IMR-90 (cell line): ENCODE data around the gene DCAF17. TPM values are rescaled to one million over a fixed set of nuclear protein-coding genes. Genes with fewer than 3 reads are reported as not detected.
A peak's percentile ranks its signal among the peaks of the same experiment; 100 is the strongest.

Source experiments
- ATAC-seq: fragments of 200-7000 bp; cut with Tn5 transposase; 2 replicates; pipeline ENCODE4 v1.9.1; 2020; ENCODE audit warnings: low read depth, mild to moderate bottlenecking, moderate library complexity
- BruUV-seq: library from RNA; stranded (reverse); fragments of 400-500 nt; replicated peaks from 2 replicates; lab custom pipeline; 2021; lab: Mats Ljungman, UMichigan
- CTCF ChIA-PET: fragments of 300-600 bp; formaldehyde crosslinking; extraction: SDS; loops from one replicate; lab custom pipeline; 2021; ENCODE audit warnings: antibody characterized with exemption; lab: Yijun Ruan, JAX
- POLR2A ChIA-PET: fragments of 300-600 bp; sonication (Branson Sonifier 250); formaldehyde crosslinking; loops from one replicate; lab custom pipeline; 2022; ENCODE audit warnings: antibody characterized with exemption; ENCODE audit not compliant: unreplicated experiment; lab: Charles Lee
- DNase-seq: peaks from one replicate; pipeline ENCODE4 v3.0.0; 2013
- H2AFZ ChIP-seq: replicated peaks from 2 replicates; pipeline ENCODE3; 2013; ENCODE audit warnings: low read length, mild to moderate bottlenecking; ENCODE audit not compliant: poor library complexity
- H2AK5ac ChIP-seq: 2 replicates; pipeline ENCODE4 v1.6.1; 2013; ENCODE audit warnings: low read depth, low read length, inconsistent platforms
- H2AK9ac ChIP-seq: replicated peaks from 2 replicates; pipeline ENCODE3; 2013; ENCODE audit warnings: mild to moderate bottlenecking, low read depth, low read length, moderate library complexity; ENCODE audit not compliant: poor library complexity
- H2BK120ac ChIP-seq: 2 replicates; pipeline ENCODE4 v1.6.1; 2013; ENCODE audit warnings: low read depth, low read length, inconsistent platforms
- H2BK15ac ChIP-seq: 3 replicates; pipeline ENCODE4 v1.6.1; 2013; ENCODE audit warnings: low read depth, low read length, inconsistent platforms
- H2BK20ac ChIP-seq: 2 replicates; pipeline ENCODE4 v1.6.1; 2013; ENCODE audit warnings: low read depth, mild to moderate bottlenecking, inconsistent platforms, low read length, moderate library complexity
- H2BK5ac ChIP-seq: 2 replicates; pipeline ENCODE4 v1.6.1; 2013; ENCODE audit warnings: mild to moderate bottlenecking, low read depth, low read length, inconsistent platforms; ENCODE audit not compliant: poor library complexity, severe bottlenecking
- H3K14ac ChIP-seq: replicated peaks from 2 replicates; pipeline ENCODE4 v1.6.1; 2013; ENCODE audit warnings: low read depth, low read length, inconsistent platforms
- H3K18ac ChIP-seq: 2 replicates; pipeline ENCODE4 v1.6.1; 2013; ENCODE audit warnings: low read depth, low read length, control low read depth
- H3K23ac ChIP-seq: 2 replicates; pipeline ENCODE4 v1.6.1; 2013; ENCODE audit warnings: low read depth, low read length, inconsistent platforms
- H3K27ac ChIP-seq: 2 replicates; pipeline ENCODE4 v1.5.1; 2013; ENCODE audit warnings: mild to moderate bottlenecking, control low read depth, low read length; ENCODE audit not compliant: insufficient read depth
- H3K27me3 ChIP-seq: 2 replicates; pipeline ENCODE4 v1.6.1; 2013; ENCODE audit warnings: low read length; ENCODE audit not compliant: control insufficient read depth, insufficient read depth
- H3K36me3 ChIP-seq: 2 replicates; pipeline ENCODE4 v1.6.1; 2013; ENCODE audit warnings: low read length, mixed read lengths; ENCODE audit not compliant: control insufficient read depth, insufficient read depth
- H3K4ac ChIP-seq: 2 replicates; pipeline ENCODE4 v1.6.1; 2013; ENCODE audit warnings: low read depth, low read length, inconsistent platforms
- H3K4me1 ChIP-seq: 2 replicates; pipeline ENCODE4 v1.6.1; 2013; ENCODE audit warnings: low read length, mixed read lengths; ENCODE audit not compliant: control insufficient read depth, insufficient read depth
- H3K4me2 ChIP-seq: 2 replicates; pipeline ENCODE4 v1.6.1; 2013; ENCODE audit warnings: low read depth, mild to moderate bottlenecking, control low read depth, low read length, moderate library complexity
- H3K4me3 ChIP-seq: 2 replicates; pipeline ENCODE4 v1.5.1; 2013; ENCODE audit warnings: low read depth, mild to moderate bottlenecking, control low read depth, low read length, moderate library complexity; ENCODE audit not compliant: insufficient read depth
- H3K56ac ChIP-seq: 2 replicates; pipeline ENCODE4 v1.6.1; 2013; ENCODE audit warnings: low read length, inconsistent platforms; ENCODE audit not compliant: insufficient read depth; ENCODE audit errors: extremely low read depth
- H3K79me1 ChIP-seq, 2 experiments: 2 replicates each; pipeline ENCODE4 v1.6.1; 2013; ENCODE audit warnings: low read length in 2 of 2, inconsistent platforms in 1 of 2, low read depth in 1 of 2
- H3K9ac ChIP-seq: 2 replicates; pipeline ENCODE4 v1.6.1; 2013; ENCODE audit warnings: low read depth, low read length, control low read depth
- H3K9me1 ChIP-seq: 2 replicates; pipeline ENCODE4 v1.6.1; 2013; ENCODE audit warnings: low read length, inconsistent platforms; ENCODE audit not compliant: insufficient read depth
- H3K9me3 ChIP-seq: 2 replicates; pipeline ENCODE4 v1.6.1; 2013; ENCODE audit warnings: low read length; ENCODE audit not compliant: control insufficient read depth, insufficient read depth
- H4K20me1 ChIP-seq: 2 replicates; pipeline ENCODE4 v1.6.1; 2013; ENCODE audit warnings: low read length, inconsistent platforms; ENCODE audit not compliant: insufficient read depth
- H4K5ac ChIP-seq: 2 replicates; pipeline ENCODE4 v1.6.1; 2013; ENCODE audit warnings: mild to moderate bottlenecking, low read depth, low read length, control low read depth
- H4K8ac ChIP-seq, 2 experiments: 2 replicates each; pipeline ENCODE4 v1.6.1; 2013; ENCODE audit warnings: low read depth in 2 of 2, low read length in 2 of 2, control low read depth in 1 of 2, inconsistent platforms in 1 of 2
- H4K91ac ChIP-seq: 2 replicates; pipeline ENCODE4 v1.6.1; 2013; ENCODE audit warnings: low read depth, low read length, inconsistent platforms; ENCODE audit not compliant: insufficient read depth
- CHD1 ChIP-seq: IDR thresholded peaks from 2 replicates; pipeline ENCODE4 v1.6.1; 2012; ENCODE audit warnings: low read depth, low read length, improper control_type of control experiment
- ELK1 ChIP-seq: fragments of 150-350 bp; IDR thresholded peaks from 2 replicates; pipeline ENCODE4 v1.6.1; 2016; ENCODE audit warnings: low read depth, mild to moderate bottlenecking, low read length, moderate library complexity, borderline replicate concordance
- RCOR1 ChIP-seq: IDR thresholded peaks from 2 replicates; pipeline ENCODE4 v1.6.1; 2012; ENCODE audit warnings: mild to moderate bottlenecking, low read length, improper control_type of control experiment; ENCODE audit not compliant: insufficient replicate concordance
- WGBS, 2 experiments: methylation state at CpG; one replicate each; pipeline versions ENCODE4 v1.1.5 to v1.1.7; 2013; ENCODE audit warnings: missing lambda C conversion rate in 2 of 2; ENCODE audit not compliant: insufficient read length in 1 of 2; ENCODE audit errors: extremely low coverage in 2 of 2; 5-methylcytosine and 5-hydroxymethylcytosine counted together
- dilution Hi-C: fragments of 300-500 bp; cut with HindIII; formaldehyde crosslinking; loops from one replicate; pipeline ENCODE4 v1.14.3; 2018; ENCODE audit warnings: low sequenced_read_pairs; ENCODE audit not compliant: unreplicated experiment
- in situ Hi-C: fragments of 300-500 bp; cut with MboI; formaldehyde crosslinking; loops from 3 replicates; pipeline ENCODE4 v1.14.3; 2019; ENCODE audit warnings: low sequenced_read_pairs, inconsistent platforms, mixed read lengths
- intact Hi-C: fragments of 100-400 bp; cut with micrococcal nuclease; formaldehyde crosslinking; loops from 2 replicates; pipeline ENCODE4 v1.10.0; 2022
- polyA plus RNA-seq, 3 experiments: library from polyadenylated mRNA; depleted of rRNA; stranded (reverse); fragments of >200 nt; gene quantifications; 2 replicates each; pipeline ENCODE4 v1.2.3, GENCODE V29; 2012; ENCODE audit warnings: low replicate concordance in 1 of 3
- total RNA-seq: library from RNA; depleted of rRNA; stranded (reverse); fragments of >200 nt; gene quantifications from 2 replicates; pipeline ENCODE4 v1.2.3, GENCODE V29; 2012

The DCAF17 gene
- total and polyA plus RNA-seq, 2 of the 4 experiments (the other 2 are of a cell fraction) = 6.7 to 13.1 TPM

GRCh38 chr2:171521361-171522051, 87.5 kb downstream of the DCAF17 start:
- H3K79me1 ChIP-seq = peaks cover 0 to 25% of the 10 kb centered on the region in 2 experiments; a peak in 3 of 4 replicates
- peak overlapping the region; percentile 90 for H3K56ac ChIP-seq
- H3K4ac ChIP-seq = peak overlapping the region; percentile 77
- intact Hi-C loops (loop anchor here (2.0 to 10.0 kb wide), 2 partner anchors 87 to 547 kb away; partner anchors contain the start of gene DCAF17), dilution Hi-C loops (no loop called here), in situ Hi-C loops (no loop called here)
- H3K4me3 ChIP-seq = peak overlapping the region; percentile 96
- peak overlapping the region; percentile 78 for H3K18ac ChIP-seq
- H2BK120ac ChIP-seq = peak overlapping the region; percentile 79
- no peaks in the 10 kb centered on the region for H3K9me3 ChIP-seq
- BruUV-seq = no TSS peak
- peak overlapping the region; percentile 41 to 83; a peak in 3 of 4 replicates for H4K8ac ChIP-seq
- H3K23ac ChIP-seq = peak overlapping the region; percentile 77
- TF ChIP-seq CHD1 (no peak), RCOR1 (no peak), ELK1 (no peak)
- H4K5ac ChIP-seq = peak overlapping the region; percentile 84
- H2BK20ac ChIP-seq = peak overlapping the region; percentile 83
- H2BK15ac ChIP-seq = peak overlapping the region; percentile 60; the same call in 2 of the 3 replicates
- peaks cover 7% of the 10 kb centered on the region for H3K4me1 ChIP-seq
- no peaks in the 10 kb centered on the region for H3K36me3 ChIP-seq
- peak overlapping the region; percentile 88 for H3K27ac ChIP-seq
- H3K14ac ChIP-seq = peak overlapping the region; percentile 90
- peaks cover 11% of the 10 kb centered on the region; the same call in 1 of the 2 replicates for H4K20me1 ChIP-seq
- ChIA-PET CTCF (interaction anchor here (0.6 to 0.7 kb wide), 3 partner anchors 101 to 593 kb away, joined by 3 read pairs; partner anchors contain the start of gene GORASP2), POLR2A (interaction anchor here (0.5 to 1.5 kb wide), 3 partner anchors 10 to 1146 kb away, joined by 3 to 7 read pairs (median 5); no protein-coding TSS in a partner anchor)
- ATAC-seq (peak; percentile 0), DNase-seq (no peak)
- H2AK9ac ChIP-seq = peak overlapping the region; percentile 56
- no peak overlapping the region; the same call in 1 of the 2 replicates for H2AK5ac ChIP-seq
- peaks cover 10% of the 10 kb centered on the region for H3K9me1 ChIP-seq
- H3K4me2 ChIP-seq = peak overlapping the region; percentile 78
- no peaks in the 10 kb centered on the region for H3K27me3 ChIP-seq
- H2AFZ ChIP-seq = peak overlapping the region; percentile 94
- peak overlapping the region; percentile 77 for H2BK5ac ChIP-seq
- peak overlapping the region; percentile 67 for H4K91ac ChIP-seq
- no CpG with 5 or more reads among the region's 5 CpGs for WGBS, 2 experiments
- peak overlapping the region; percentile 88 for H3K9ac ChIP-seq
